Body of pancreas (tissue), 4 donors: ENCODE results near the gene IGF2BP2. TPM values are rescaled to one million over a fixed set of nuclear protein-coding genes. Genes with fewer than 3 reads are reported as not detected.
"Not testable (repeated sequence)": the region's sequence is repeated elsewhere in the genome, so short reads cannot be mapped to it uniquely, and the experiment has no call there.

Experiments used
- ATAC-seq: fragments of 150-250 bp; one replicate; pipeline ENCODE4 v1.9.1; 2016
- DNase-seq, 4 donors: peaks; one replicate each; pipeline ENCODE4 v3.0.0-alpha.2; 2019
- H3K27ac ChIP-seq, 4 donors: fragments of 200-600 bp; sonication (generic); 1 replicate in 3 of 4; 2 replicates in 1 of 4; pipeline versions ENCODE4 v1.5.1 to v1.6.1; 2016 to 2019; ENCODE audit warnings: mild to moderate bottlenecking in 1 of 4, mixed read lengths in 1 of 4, moderate library complexity in 1 of 4
- H3K27me3 ChIP-seq, 2 donors: fragments of 200-600 bp; sonication (generic); one replicate each; pipeline ENCODE4 v1.6.0; 2016; ENCODE audit warnings: mild to moderate bottlenecking in 1 of 2
- H3K36me3 ChIP-seq, 2 donors: fragments of 200-600 bp; sonication (generic); replicated peaks in 1 of 2; 2 replicates each; pipeline ENCODE4 v1.5.1; 2016; ENCODE audit warnings: low read depth in 2 of 2; ENCODE audit not compliant: insufficient read depth in 1 of 2
- H3K4me1 ChIP-seq: fragments of 200-600 bp; sonication (generic); one replicate; pipeline ENCODE4 v1.6.0; 2016
- H3K4me3 ChIP-seq, 2 donors: fragments of 200-600 bp; sonication (generic); 1 replicate in 1 of 2; 2 replicates in 1 of 2; pipeline ENCODE4 v1.5.1; 2016 to 2019
- H3K9me3 ChIP-seq, 3 donors: fragments of 200-600 bp; sonication (generic); 1 replicate in 2 of 3; 2 replicates in 1 of 3; pipeline ENCODE4 v1.5.1; 2016
- CTCF ChIP-seq, 7 experiments: fragments of 450-650 bp in 4 of 7; fragments of 200-600 bp in 3 of 7; sonication (generic) in 3 of 7; IDR thresholded peaks; one replicate each; pipeline ENCODE4 v1.5.1; 2016 to 2019; ENCODE audit warnings: antibody characterized with exemption in 7 of 7
- POLR2A ChIP-seq, 3 donors: fragments of 450-650 bp; IDR thresholded peaks; one replicate each; pipeline ENCODE4 v1.6.1; 2016; ENCODE audit warnings: antibody characterized with exemption in 3 of 3, mild to moderate bottlenecking in 2 of 3
- WGBS, 2 donors: methylation state at CpG; one replicate each; pipeline ENCODE4 v1.1.5; 2017; 5-methylcytosine and 5-hydroxymethylcytosine counted together
- intact Hi-C: fragments of 100-400 bp; cut with DNase I; formaldehyde crosslinking; loops from one replicate; pipeline ENCODE4 v1.15.1; 2023
- total RNA-seq, 2 donors: library from RNA; depleted of rRNA; stranded (reverse); fragments of >200 nt; gene quantifications; one replicate each; pipeline ENCODE4 v1.1.0, GENCODE V29; 2016

IGF2BP2 gene
- total RNA-seq, 2 donors from 2014 or later: 19.4 to 25.2 TPM

- Histone ChIP-seq H3K36me3 (no peaks in the 10 kb centered on the region), H3K4me3 (no peak overlapping the region), H3K9me3 (no peaks in the 10 kb centered on the region), H3K27me3 (no peaks in the 10 kb centered on the region), H3K27ac (no peak overlapping the region), H3K4me1 (no peaks in the 10 kb centered on the region)
- no peak for ATAC-seq
- intact Hi-C loops: no loop called here
- TF ChIP-seq CTCF (IDR thresholded peaks at IDR 0.05) (no peak), POLR2A (IDR thresholded peaks at IDR 0.05) (no peak)
- DNase-seq: no peak
- WGBS, 2 donors: 75 to 89% methylated on average over 2 of the region's 2 CpGs
Measured at GRCh38 chr3:185843635-185844034, 18.8 kb upstream of the IGF2BP2 start.

- Histone ChIP-seq H3K4me3 (no peak overlapping the region), H3K27ac (no peak overlapping the region), H3K9me3 (no peaks in the 10 kb centered on the region), H3K27me3 (no peaks in the 10 kb centered on the region), H3K36me3 (no peaks in the 10 kb centered on the region), H3K4me1 (no peaks in the 10 kb centered on the region)
- intact Hi-C loops: no loop called here
- DNase-seq (no peak), ATAC-seq (no peak)
- 85% methylated on average over 3 of the region's 3 CpGs for WGBS, 2 donors
- TF ChIP-seq CTCF (IDR thresholded peaks at IDR 0.05) (no peak), POLR2A (IDR thresholded peaks at IDR 0.05) (no peak)
Measured at GRCh38 chr3:185843126-185843525, 18.3 kb upstream of the IGF2BP2 start.

- Histone ChIP-seq H3K4me3 (no peak overlapping the region), H3K27ac (no peak overlapping the region), H3K27me3 (no peaks in the 10 kb centered on the region), H3K4me1 (no peaks in the 10 kb centered on the region), H3K36me3 (no peaks in the 10 kb centered on the region), H3K9me3 (no peaks in the 10 kb centered on the region)
- 82% methylated on average over 4 of the region's 4 CpGs for WGBS, 2 donors
- TF ChIP-seq CTCF (IDR thresholded peaks at IDR 0.05) (no peak), POLR2A (IDR thresholded peaks at IDR 0.05) (no peak)
- DNase-seq: no peak
- intact Hi-C loops: no loop called here
- no peak for ATAC-seq
Measured at GRCh38 chr3:185842241-185842640, 17.4 kb upstream of the IGF2BP2 start.

- H3K9me3 ChIP-seq, H3K36me3 ChIP-seq, ATAC-seq, H3K4me1 ChIP-seq, H3K27me3 ChIP-seq, H3K4me3 ChIP-seq, intact Hi-C loops, DNase-seq, H3K27ac ChIP-seq: not testable (repeated sequence)
- whole genome bisulfite sequencing, 2 donors: 97 to 100% methylated on average over 4 of the region's 4 CpGs
Measured at GRCh38 chr3:185838417-185838989, 13.7 kb upstream of the IGF2BP2 start.

GRCh38 chr3:185837414-185837813, 12.6 kb upstream of the IGF2BP2 start:
- H3K27me3 ChIP-seq: no peaks in the 10 kb centered on the region
- intact Hi-C loops: no loop called here
- H3K4me3 ChIP-seq: no peak overlapping the region
- 18 to 21% methylated on average over 3 of the region's 3 CpGs for WGBS, 2 donors
- H3K36me3 ChIP-seq: no peaks in the 10 kb centered on the region
- no peak for DNase-seq
- TF ChIP-seq CTCF (IDR thresholded peaks at IDR 0.05): no peak
- no peak for TF ChIP-seq POLR2A (IDR thresholded peaks at IDR 0.05)
- H3K4me1 ChIP-seq: no peaks in the 10 kb centered on the region
- H3K9me3 ChIP-seq: no peaks in the 10 kb centered on the region
- H3K27ac ChIP-seq: no peak overlapping the region
- ATAC-seq: peak; percentile 42
